Measurements from ENCODE around the gene TRAF5.

- TF ChIP-seq CTCF (IDR thresholded peaks at IDR 0.05) (no peak), POLR2A (IDR thresholded peaks at IDR 0.05) (no peak)
Measured at GRCh38 chr1:211336775-211337174, 10.1 kb downstream of the TRAF5 start.
